ENCODE measurements around the gene TJP1. TPM values are rescaled to one million over a fixed set of nuclear protein-coding genes. Genes with fewer than 3 reads are reported as not detected.

Gene TJP1
- total RNA-seq, 1 experiment from 2014 or later = 140 TPM

DNA sequence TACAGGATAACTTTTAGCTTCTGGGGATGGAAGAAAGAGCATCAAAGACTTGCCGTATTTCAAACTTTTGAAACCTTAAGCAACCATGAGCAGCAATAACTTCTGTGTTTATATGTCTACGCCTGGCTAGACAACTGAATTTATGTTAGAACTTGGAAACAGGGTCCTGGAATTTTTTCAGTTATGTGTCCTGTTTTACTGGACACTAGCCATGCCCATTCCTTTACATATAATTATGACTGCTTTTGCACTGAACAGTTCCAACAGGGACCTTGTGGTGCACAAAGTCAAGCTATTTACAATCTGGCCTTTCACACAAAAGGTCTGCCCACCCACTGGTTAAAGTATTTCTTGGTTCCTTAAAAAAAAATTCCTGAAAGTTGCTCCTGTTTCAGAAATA lies 37.1 kb downstream of the TJP1 start:
- Mint-ChIP-seq H3K27ac (no peak overlapping the region), H3K4me1 (peaks cover 11 to 38% of the 10 kb centered on the region in 2 experiments), H3K4me3 (no peak overlapping the region), H3K27me3 (ENCODE audit: low read depth) (no peaks in the 10 kb centered on the region), H3K9me3 (peaks cover 18 to 22% of the 10 kb centered on the region in 2 experiments), H3K36me3 (ENCODE audit: insufficient read depth in 1 of 3, low read depth in 3 of 3) (peaks cover 22 to 45% (median 36%) of the 10 kb centered on the region in 3 experiments)
- Histone ChIP-seq H3K4ac (ENCODE audit: low read depth, low read length) (no peak overlapping the region), H4K91ac (ENCODE audit: insufficient read length, low read depth, low read length) (no peak overlapping the region), H4K8ac (replicated peaks; ENCODE audit: insufficient read length, low read depth, low read length) (no peak overlapping the region), H3K56ac (ENCODE audit: insufficient read length, low read depth, low read length) (no peak overlapping the region), H3T11ph (ENCODE audit: low read length) (no peak overlapping the region), H2BK120ac (ENCODE audit: low read depth, low read length, poor library complexity, severe bottlenecking) (no peak overlapping the region), H4K5ac (ENCODE audit: insufficient read length, low read depth, low read length) (no peak overlapping the region), H3K9me3 (ENCODE audit: control insufficient read depth, low read depth, low read length) (no peaks in the 10 kb centered on the region), H3K23me2 (ENCODE audit: insufficient read length, low read depth, low read length, poor library complexity, severe bottlenecking) (no peaks in the 10 kb centered on the region), H2BK20ac (ENCODE audit: low read depth, low read length, poor library complexity, severe bottlenecking) (no peak overlapping the region), H3K79me1 (ENCODE audit: insufficient read depth, low read depth, low read length, poor library complexity, severe bottlenecking) (peaks cover 2% of the 10 kb centered on the region), H4K20me1 (ENCODE audit: control insufficient read depth, insufficient read depth, insufficient read length) (no peaks in the 10 kb centered on the region), H3K27ac (ENCODE audit: insufficient read length, low read depth, low read length) (no peak overlapping the region), H3K18ac (ENCODE audit: insufficient read length, low read depth, low read length) (no peak overlapping the region), H3K79me2 (ENCODE audit: insufficient read depth, low read length) (peaks cover 12% of the 10 kb centered on the region; the same call in 1 of the 2 replicates), H3K9ac (ENCODE audit: extremely low read depth, insufficient read length, low read length) (no peak overlapping the region), H2BK12ac (ENCODE audit: insufficient read length, low read depth, low read length) (no peak overlapping the region), H3K27me3 (ENCODE audit: insufficient read depth, low read length) (no peaks in the 10 kb centered on the region), H2BK5ac (ENCODE audit: insufficient read length, low read length) (no peak overlapping the region), H2AFZ (ENCODE audit: low read length) (no peak overlapping the region), H2BK15ac (ENCODE audit: low read depth, low read length) (no peak overlapping the region), H3K23ac (ENCODE audit: insufficient read length, low read depth, low read length) (no peak overlapping the region), H3K14ac (ENCODE audit: insufficient read depth, low read length) (no peak overlapping the region), H3K4me2 (ENCODE audit: insufficient read depth, insufficient read length, low read length) (no peak overlapping the region), H2AK5ac (ENCODE audit: insufficient read length, low read length) (no peak overlapping the region), H3K4me1 (ENCODE audit: insufficient read depth, low read length) (peaks cover 2% of the 10 kb centered on the region; the same call in 1 of the 2 replicates)
- no CpG with 5 or more reads among the region's 2 CpGs for WGBS (ENCODE audit: extremely low coverage, insufficient read length, low lambda C conversion rate)
- no peak for DNase-seq
- no peak for TF ChIP-seq CTCF (conservative IDR thresholded peaks at IDR 0.05)
